H9 (cell line): ENCODE results near the gene TTC39C. TPM values are rescaled to one million over a fixed set of nuclear protein-coding genes. Genes with fewer than 3 reads are reported as not detected.

ENCODE experiments used
- DNase-seq: peaks from one replicate; pipeline ENCODE4 v3.0.0-alpha.2; 2017
- H2AFZ ChIP-seq: one replicate; pipeline ENCODE4 v1.6.1; 2013; ENCODE audit warnings: mild to moderate bottlenecking, low read length, control low read depth, moderate library complexity
- H2AK5ac ChIP-seq: 2 replicates; pipeline ENCODE4 v1.6.1; 2013; ENCODE audit warnings: low read length, control low read depth, mixed read lengths; ENCODE audit not compliant: insufficient read length
- H2BK120ac ChIP-seq: one replicate; pipeline ENCODE4 v1.6.1; 2013; ENCODE audit warnings: low read depth, mild to moderate bottlenecking, low read length, control low read depth, inconsistent platforms; ENCODE audit not compliant: poor library complexity, severe bottlenecking
- H2BK12ac ChIP-seq: 2 replicates; pipeline ENCODE4 v1.6.1; 2013; ENCODE audit warnings: low read length, control low read depth, mixed read lengths, low read depth; ENCODE audit not compliant: insufficient read length
- H2BK15ac ChIP-seq: 2 replicates; pipeline ENCODE4 v1.6.1; 2013; ENCODE audit warnings: low read depth, low read length, control low read depth
- H2BK20ac ChIP-seq: one replicate; pipeline ENCODE4 v1.6.1; 2013; ENCODE audit warnings: low read depth, mild to moderate bottlenecking, low read length, control low read depth, inconsistent platforms; ENCODE audit not compliant: poor library complexity, severe bottlenecking
- H2BK5ac ChIP-seq: 2 replicates; pipeline ENCODE4 v1.6.1; 2013; ENCODE audit warnings: low read length, control low read depth, mixed read lengths; ENCODE audit not compliant: insufficient read length
- H3K14ac ChIP-seq: 2 replicates; pipeline ENCODE4 v1.6.1; 2013; ENCODE audit warnings: low read length, control low read depth; ENCODE audit not compliant: insufficient read depth
- H3K18ac ChIP-seq: 2 replicates; pipeline ENCODE4 v1.6.1; 2013; ENCODE audit warnings: low read depth, mild to moderate bottlenecking, mixed read lengths, low read length, control low read depth; ENCODE audit not compliant: insufficient read length
- H3K23ac ChIP-seq: 2 replicates; pipeline ENCODE4 v1.6.1; 2013; ENCODE audit warnings: low read length, control low read depth, mixed read lengths, low read depth; ENCODE audit not compliant: insufficient read length
- H3K23me2 ChIP-seq: 2 replicates; pipeline ENCODE4 v1.6.1; 2013; ENCODE audit warnings: low read depth, mild to moderate bottlenecking, mixed read lengths, low read length, control low read depth; ENCODE audit not compliant: insufficient read length, poor library complexity, severe bottlenecking
- H3K27ac ChIP-seq: 2 replicates; pipeline ENCODE4 v1.5.1; 2013; ENCODE audit warnings: low read length, control low read depth, mixed read lengths, low read depth; ENCODE audit not compliant: insufficient read length
- H3K27me3 ChIP-seq: 2 replicates; pipeline ENCODE4 v1.6.1; 2013; ENCODE audit warnings: low read length, control low read depth, inconsistent platforms; ENCODE audit not compliant: insufficient read depth
- H3K4ac ChIP-seq: 2 replicates; pipeline ENCODE4 v1.6.1; 2013; ENCODE audit warnings: low read depth, mild to moderate bottlenecking, control low read depth, inconsistent platforms, low read length, moderate library complexity
- H3K4me1 ChIP-seq: 2 replicates; pipeline ENCODE4 v1.6.1; 2013; ENCODE audit warnings: low read length, control low read depth, inconsistent platforms; ENCODE audit not compliant: insufficient read depth
- H3K4me2 ChIP-seq: 2 replicates; pipeline ENCODE4 v1.6.1; 2013; ENCODE audit warnings: low read length, control low read depth, mixed read lengths; ENCODE audit not compliant: insufficient read length, insufficient read depth
- H3K56ac ChIP-seq: 2 replicates; pipeline ENCODE4 v1.6.1; 2013; ENCODE audit warnings: low read depth, mild to moderate bottlenecking, mixed read lengths, low read length, control low read depth; ENCODE audit not compliant: insufficient read length
- H3K79me1 ChIP-seq: 2 replicates; pipeline ENCODE4 v1.6.1; 2013; ENCODE audit warnings: low read depth, mild to moderate bottlenecking, moderate library complexity, low read length, control low read depth, inconsistent platforms; ENCODE audit not compliant: insufficient read depth, poor library complexity, severe bottlenecking
- H3K79me2 ChIP-seq: 2 replicates; pipeline ENCODE4 v1.6.1; 2013; ENCODE audit warnings: low read length, control low read depth, inconsistent platforms; ENCODE audit not compliant: insufficient read depth
- H3K9ac ChIP-seq: 2 replicates; pipeline ENCODE4 v1.6.1; 2013; ENCODE audit warnings: low read length, control low read depth, mixed read lengths; ENCODE audit not compliant: insufficient read length; ENCODE audit errors: extremely low read depth
- H3K9me3 ChIP-seq: one replicate; pipeline ENCODE4 v1.6.1; 2013; ENCODE audit warnings: low read depth, low read length, inconsistent platforms; ENCODE audit not compliant: control insufficient read depth
- H3T11ph ChIP-seq: one replicate; pipeline ENCODE4 v1.6.1; 2013; ENCODE audit warnings: mild to moderate bottlenecking, low read length, control low read depth, inconsistent platforms
- H4K20me1 ChIP-seq: one replicate; pipeline ENCODE4 v1.6.1; 2013; ENCODE audit not compliant: control insufficient read depth, insufficient read length, insufficient read depth
- H4K5ac ChIP-seq: 2 replicates; pipeline ENCODE4 v1.6.1; 2013; ENCODE audit warnings: low read depth, mild to moderate bottlenecking, mixed read lengths, low read length, control low read depth; ENCODE audit not compliant: insufficient read length
- H4K8ac ChIP-seq: replicated peaks from 2 replicates; pipeline ENCODE4 v1.6.1; 2013; ENCODE audit warnings: low read length, control low read depth, mixed read lengths, low read depth; ENCODE audit not compliant: insufficient read length
- H4K91ac ChIP-seq: 2 replicates; pipeline ENCODE4 v1.6.1; 2013; ENCODE audit warnings: low read depth, mild to moderate bottlenecking, moderate library complexity, mixed read lengths, low read length, control low read depth; ENCODE audit not compliant: insufficient read length
- H3K27ac Mint-ChIP-seq, 3 experiments: 2 replicates in 2 of 3; 3 replicates in 1 of 3; pipeline ENCODE4 v1.8.0; 2020 to 2021; ENCODE audit warnings: mixed read lengths in 3 of 3, mild to moderate bottlenecking in 1 of 3, moderate library complexity in 1 of 3
- H3K27me3 Mint-ChIP-seq: 2 replicates; pipeline ENCODE4 v1.8.0; 2021; ENCODE audit warnings: low read depth, mild to moderate bottlenecking, moderate library complexity, mixed read lengths
- H3K36me3 Mint-ChIP-seq, 3 experiments: 2 replicates in 2 of 3; 3 replicates in 1 of 3; pipeline ENCODE4 v1.8.0; 2020 to 2021; ENCODE audit warnings: low read depth in 3 of 3, mixed read lengths in 3 of 3; ENCODE audit not compliant: insufficient read depth in 1 of 3
- H3K4me1 Mint-ChIP-seq, 2 experiments: 2 replicates each; pipeline ENCODE4 v1.8.0; 2020; ENCODE audit warnings: mixed read lengths in 2 of 2
- H3K4me3 Mint-ChIP-seq, 2 experiments: 2 replicates in 1 of 2; 3 replicates in 1 of 2; pipeline ENCODE4 v1.8.0; 2020 to 2021; ENCODE audit warnings: mild to moderate bottlenecking in 2 of 2, mixed read lengths in 2 of 2, moderate library complexity in 1 of 2
- H3K9me3 Mint-ChIP-seq, 2 experiments: 2 replicates in 1 of 2; 3 replicates in 1 of 2; pipeline ENCODE4 v1.8.0; 2020; ENCODE audit warnings: mild to moderate bottlenecking in 2 of 2, mixed read lengths in 2 of 2, moderate library complexity in 1 of 2
- CTCF ChIP-seq: fragments of 200-600 bp; sonication (generic); conservative IDR thresholded peaks from 3 replicates; pipeline ENCODE4 v1.8.0; 2021; ENCODE audit warnings: antibody characterized with exemption, mild to moderate bottlenecking
- WGBS: extraction: QIAGEN DNeasy Blood & Tissue Kit; methylation state at CpG from one replicate; pipeline ENCODE4 v1.1.7; 2013; ENCODE audit warnings: missing lambda C conversion rate, low lambda C conversion rate, mixed read lengths; ENCODE audit not compliant: insufficient read length; ENCODE audit errors: extremely low coverage; 5-methylcytosine and 5-hydroxymethylcytosine counted together
- total RNA-seq: library from RNA; stranded (reverse); gene quantifications from 2 replicates; pipeline ENCODE4 v1.2.1, GENCODE V29; 2021

Gene TTC39C
- total RNA-seq, 1 experiment from 2014 or later, result 18.0 TPM

- Histone ChIP-seq H3K9ac (no peak overlapping the region), H3K4me2 (no peak overlapping the region), H3K27me3 (no peaks in the 10 kb centered on the region), H3K18ac (no peak overlapping the region), H2BK5ac (no peak overlapping the region), H4K5ac (no peak overlapping the region), H3K56ac (no peak overlapping the region), H2BK120ac (no peak overlapping the region), H2BK20ac (no peak overlapping the region), H4K20me1 (no peaks in the 10 kb centered on the region), H2BK15ac (no peak overlapping the region), H3K4me1 (no peaks in the 10 kb centered on the region), H2AK5ac (no peak overlapping the region), H4K8ac (no peak overlapping the region), H3K23ac (no peak overlapping the region), H3K14ac (no peak overlapping the region), H3K79me1 (no peaks in the 10 kb centered on the region), H3K27ac (no peak overlapping the region), H3K4ac (no peak overlapping the region), H3T11ph (no peak overlapping the region), H3K9me3 (no peaks in the 10 kb centered on the region), H3K23me2 (no peaks in the 10 kb centered on the region), H4K91ac (no peak overlapping the region), H2BK12ac (no peak overlapping the region), H2AFZ (no peak overlapping the region), H3K79me2 (no peaks in the 10 kb centered on the region)
- Mint-ChIP-seq H3K27me3 (no peaks in the 10 kb centered on the region), H3K27ac (no peak overlapping the region), H3K9me3 (no peaks in the 10 kb centered on the region), H3K36me3 (peaks cover 18 to 44% (median 34%) of the 10 kb centered on the region in 3 experiments; a peak in 6 of 7 replicates), H3K4me1 (peaks cover 2 to 9% of the 10 kb centered on the region in 2 experiments; a peak in 2 of 4 replicates), H3K4me3 (no peak overlapping the region)
- WGBS, result no CpG with 5 or more reads among the region's 5 CpGs
- no peak for TF ChIP-seq CTCF
- no peak for DNase-seq
Observed at GRCh38 chr18:24160086-24160485, 145.5 kb downstream of the TTC39C start.
